Memory B cell (primary cell): ENCODE results near the gene COL24A1.
"Not testable (repeated sequence)": the region's sequence is repeated elsewhere in the genome, so short reads cannot be mapped to it uniquely, and the experiment has no call there.

Experiments
- ATAC-seq: fragments of 150-1000 bp; cut with Tn5 transposase; 2 replicates; pipeline ENCODE4 v1.10.0; 2021; ENCODE audit warnings: low read depth, mild to moderate bottlenecking, moderate library complexity
- DNase-seq, 2 donors: peaks; one replicate each; pipeline ENCODE4 v3.0.0; 2022; ENCODE audit warnings: low spot score in 2 of 2
- H3K27ac Mint-ChIP-seq: one replicate; pipeline ENCODE4 v1.8.0; 2022; ENCODE audit warnings: mild to moderate bottlenecking, moderate library complexity, mixed read lengths
- H3K27me3 Mint-ChIP-seq: one replicate; pipeline ENCODE4 v1.8.0; 2022; ENCODE audit warnings: mixed read lengths
- H3K36me3 Mint-ChIP-seq: one replicate; pipeline ENCODE4 v1.8.0; 2022; ENCODE audit warnings: mild to moderate bottlenecking, mixed read lengths
- H3K4me1 Mint-ChIP-seq: one replicate; pipeline ENCODE4 v1.8.0; 2022; ENCODE audit warnings: mixed read lengths
- H3K4me3 Mint-ChIP-seq: one replicate; pipeline ENCODE4 v1.8.0; 2022; ENCODE audit warnings: mild to moderate bottlenecking, moderate library complexity, mixed read lengths
- H3K9me3 Mint-ChIP-seq: one replicate; pipeline ENCODE4 v1.8.0; 2022; ENCODE audit warnings: mixed read lengths

COL24A1 gene

DNA sequence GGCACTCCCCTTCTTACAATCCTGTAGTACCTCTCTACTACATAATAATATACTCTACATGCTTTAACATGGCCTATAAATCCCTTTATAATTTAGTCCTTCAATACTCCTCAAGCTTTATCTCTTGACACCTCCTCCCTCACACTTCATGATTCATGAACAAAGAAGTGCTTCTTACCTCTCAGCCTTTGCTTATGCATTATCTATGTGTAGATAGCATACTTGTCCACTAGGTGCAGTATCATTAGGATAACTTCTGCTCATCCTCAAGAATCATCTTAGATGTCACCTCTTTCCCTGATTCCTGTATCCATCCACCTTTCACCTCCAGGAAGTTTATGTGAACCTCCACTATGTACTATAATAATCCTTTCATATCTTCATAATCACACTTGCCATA is 74.4 kb downstream of the COL24A1 start:
- H3K9me3 Mint-ChIP-seq, result peaks cover 8% of the 10 kb centered on the region
- H3K36me3 Mint-ChIP-seq, result no peaks in the 10 kb centered on the region
- no peak for ATAC-seq
- H3K27ac Mint-ChIP-seq, result no peak overlapping the region
- no peak for DNase-seq
- peaks cover 3% of the 10 kb centered on the region for H3K4me1 Mint-ChIP-seq
- H3K4me3 Mint-ChIP-seq, result no peak overlapping the region
- H3K27me3 Mint-ChIP-seq, result no peaks in the 10 kb centered on the region

DNA sequence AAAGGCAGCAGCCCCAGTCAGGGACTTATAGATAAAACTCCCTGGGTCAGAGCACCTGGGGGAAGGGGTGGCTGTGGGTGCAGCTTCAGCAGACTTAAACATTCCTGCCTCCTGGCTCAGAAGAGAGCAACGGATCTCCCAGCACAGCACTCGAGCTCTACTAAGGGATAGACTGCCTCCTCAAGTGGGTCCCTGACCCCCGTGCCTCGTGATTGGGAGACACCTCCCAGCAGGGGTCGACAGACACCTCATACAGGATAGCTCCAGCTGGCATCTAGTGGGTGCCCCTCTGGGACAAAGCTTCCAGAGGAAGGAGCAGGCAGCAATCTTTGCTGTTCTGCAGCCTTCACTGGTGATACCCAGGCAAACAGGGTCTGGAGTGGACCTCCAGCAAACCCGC is 84.1 kb downstream of the COL24A1 start:
- H3K9me3 Mint-ChIP-seq, H3K27me3 Mint-ChIP-seq, H3K27ac Mint-ChIP-seq, H3K36me3 Mint-ChIP-seq, H3K4me3 Mint-ChIP-seq, DNase-seq, H3K4me1 Mint-ChIP-seq, ATAC-seq: not testable (repeated sequence)

GRCh38 chr1:86071870-86072269 is 84.7 kb downstream of the COL24A1 start:
- H3K4me3 Mint-ChIP-seq, ATAC-seq, H3K27ac Mint-ChIP-seq, H3K4me1 Mint-ChIP-seq, H3K9me3 Mint-ChIP-seq, H3K27me3 Mint-ChIP-seq, H3K36me3 Mint-ChIP-seq, DNase-seq: not testable (repeated sequence)

- no peaks in the 10 kb centered on the region for H3K4me1 Mint-ChIP-seq
- no peak for DNase-seq
- H3K4me3 Mint-ChIP-seq, result no peak overlapping the region
- H3K27me3 Mint-ChIP-seq, result peaks cover 2% of the 10 kb centered on the region
- no peaks in the 10 kb centered on the region for H3K9me3 Mint-ChIP-seq
- H3K36me3 Mint-ChIP-seq, result no peaks in the 10 kb centered on the region
- ATAC-seq, result no peak
- H3K27ac Mint-ChIP-seq, result no peak overlapping the region
These were observed 86.8 kb downstream of the COL24A1 start for GRCh38 chr1:86069757-86070145.

DNA sequence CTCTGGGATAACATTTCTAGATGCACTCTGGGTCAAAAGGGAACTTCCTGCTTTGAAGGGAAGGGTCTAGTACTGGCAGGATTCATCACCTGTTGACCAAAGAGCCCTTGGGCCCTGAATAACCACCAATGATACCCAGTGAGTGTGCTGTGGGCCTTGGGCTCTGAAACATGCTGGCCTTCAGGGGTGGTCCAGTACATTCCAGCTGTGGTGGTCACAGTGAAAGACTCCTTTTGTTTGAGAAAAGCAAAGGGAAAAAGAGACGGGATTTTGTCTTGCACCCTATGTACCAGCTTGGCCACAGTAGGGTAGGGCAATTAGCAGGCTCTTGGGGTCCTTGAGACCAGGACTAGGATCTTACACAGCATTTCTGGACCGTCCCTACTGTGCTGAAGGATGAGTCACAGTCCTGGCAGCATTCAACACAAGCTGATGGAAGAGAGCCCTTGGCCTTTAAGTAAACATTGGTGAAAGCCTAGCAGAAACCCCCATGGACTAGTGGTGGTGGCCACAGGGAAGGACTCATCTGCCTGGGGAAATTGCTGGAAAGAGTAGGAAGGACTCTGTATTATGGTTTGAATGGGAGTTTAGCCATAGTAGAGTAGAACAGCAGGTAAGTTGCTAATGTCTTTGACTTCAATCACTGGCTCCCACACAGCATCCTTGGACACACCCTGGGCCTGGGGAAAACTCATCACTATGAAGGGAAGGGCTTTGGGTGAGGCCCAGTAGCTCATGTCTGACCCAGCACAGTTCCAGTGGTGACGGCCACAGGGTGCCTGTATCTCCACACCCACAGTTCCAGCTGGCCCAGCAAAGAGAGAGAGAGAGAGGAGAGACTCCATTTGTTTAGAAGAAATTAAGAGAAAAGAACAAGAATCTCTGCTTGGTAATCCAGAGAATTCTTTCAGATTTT is 87.5 kb downstream of the COL24A1 start:
- H3K4me1 Mint-ChIP-seq, result no peaks in the 10 kb centered on the region
- DNase-seq, result no peak

DNA sequence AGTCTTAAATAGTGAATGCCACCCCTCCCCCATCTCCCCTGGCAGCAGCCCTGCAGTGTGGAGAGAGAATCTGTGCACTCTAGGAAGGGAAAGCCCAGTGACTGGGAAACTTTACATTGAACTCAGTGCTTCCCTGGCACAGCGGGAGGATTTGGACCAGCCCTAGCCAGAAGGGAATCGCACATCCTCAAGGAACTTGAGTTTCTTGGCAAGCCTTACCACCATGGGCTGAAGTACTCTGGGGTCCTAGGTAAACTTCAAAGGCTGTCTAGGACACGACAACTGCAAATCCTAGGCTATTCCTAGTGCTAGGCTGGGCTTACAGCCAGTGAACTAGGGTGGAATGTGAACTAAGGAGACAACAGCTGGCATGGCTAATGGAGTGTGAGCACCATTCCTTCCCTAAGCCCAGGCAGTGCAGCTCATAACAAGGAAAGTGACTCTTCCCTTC is 88.3 kb downstream of the COL24A1 start:
- Mint-ChIP-seq H3K9me3 (no peaks in the 10 kb centered on the region), H3K4me3 (no peak overlapping the region), H3K36me3 (no peaks in the 10 kb centered on the region), H3K27ac (no peak overlapping the region), H3K27me3 (peaks cover 2% of the 10 kb centered on the region), H3K4me1 (no peaks in the 10 kb centered on the region)
- ATAC-seq (no peak), DNase-seq (no peak)

More for the DNA sequence above, 87.5 kb downstream of the COL24A1 start:
- H3K27me3 Mint-ChIP-seq, result peaks cover 2% of the 10 kb centered on the region
- H3K4me3 Mint-ChIP-seq, result no peak overlapping the region
- ATAC-seq, result no peak
- no peaks in the 10 kb centered on the region for H3K9me3 Mint-ChIP-seq
- no peak overlapping the region for H3K27ac Mint-ChIP-seq
- H3K36me3 Mint-ChIP-seq, result no peaks in the 10 kb centered on the region

DNA sequence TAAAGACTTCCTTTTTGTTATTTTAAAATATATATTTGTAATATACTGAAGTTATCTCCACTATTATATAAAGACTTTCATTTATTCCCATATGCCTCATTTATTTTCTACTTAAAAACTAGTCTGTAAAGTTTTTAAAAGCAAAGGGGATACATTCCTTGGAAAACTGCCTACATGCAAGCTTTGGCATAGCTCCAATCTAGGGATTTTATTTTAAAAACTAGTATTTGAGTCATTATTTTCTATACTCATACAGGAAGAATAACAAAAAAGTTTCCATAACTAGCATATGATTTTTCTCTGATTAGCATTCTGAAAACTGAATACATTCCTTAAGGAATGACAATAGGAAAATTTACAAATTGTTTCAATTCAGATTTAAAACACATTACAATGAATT is 88.9 kb downstream of the COL24A1 start:
- Mint-ChIP-seq H3K9me3 (no peaks in the 10 kb centered on the region), H3K36me3 (no peaks in the 10 kb centered on the region), H3K4me3 (no peak overlapping the region), H3K27me3 (peaks cover 2% of the 10 kb centered on the region), H3K27ac (no peak overlapping the region), H3K4me1 (no peaks in the 10 kb centered on the region)
- DNase-seq, result no peak
- ATAC-seq, result no peak

DNA sequence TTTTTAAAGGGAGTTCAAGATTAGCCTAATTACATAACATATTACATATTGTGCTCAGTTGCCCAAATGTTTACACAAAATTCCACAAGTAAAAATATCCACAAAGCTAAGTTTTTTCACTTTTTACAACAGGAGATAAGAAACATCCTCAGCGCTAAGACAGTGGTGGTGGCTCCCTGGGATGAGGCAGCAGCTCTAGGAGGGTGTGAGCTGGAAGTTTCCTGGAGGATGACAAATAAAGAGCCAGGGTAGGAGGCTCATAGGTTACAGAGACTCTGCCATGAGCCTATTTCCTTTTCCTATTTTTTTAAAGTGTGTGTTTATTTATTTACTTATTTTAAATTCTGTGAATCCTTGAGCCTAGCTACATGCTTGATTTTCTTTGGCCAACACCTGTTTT is 91.7 kb downstream of the COL24A1 start:
- Mint-ChIP-seq H3K4me1 (no peaks in the 10 kb centered on the region), H3K9me3 (no peaks in the 10 kb centered on the region), H3K36me3 (no peaks in the 10 kb centered on the region), H3K4me3 (no peak overlapping the region), H3K27me3 (peaks cover 4% of the 10 kb centered on the region), H3K27ac (no peak overlapping the region)
- DNase-seq, result no peak
- ATAC-seq, result no peak

DNA sequence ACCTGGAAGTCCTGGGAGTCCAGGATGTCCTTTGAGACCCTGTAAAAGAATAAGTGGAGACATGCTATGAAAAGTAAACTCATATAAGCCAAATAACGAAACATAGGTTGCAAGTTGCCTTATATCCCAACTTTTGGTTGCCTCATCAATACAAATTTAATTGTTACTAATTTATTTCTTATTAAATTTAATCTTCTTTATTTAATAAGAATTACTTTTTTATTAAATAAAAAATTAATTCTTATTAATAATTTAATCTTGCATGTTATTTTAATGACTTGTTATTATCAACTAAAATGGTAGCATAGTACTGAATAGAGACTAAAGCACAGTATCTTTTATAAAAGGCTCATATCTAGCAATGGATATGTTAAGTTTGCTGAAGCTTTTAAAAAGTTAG is 92.9 kb downstream of the COL24A1 start:
- Mint-ChIP-seq H3K36me3 (no peaks in the 10 kb centered on the region), H3K4me3 (no peak overlapping the region), H3K27me3 (peaks cover 4% of the 10 kb centered on the region), H3K4me1 (no peaks in the 10 kb centered on the region), H3K27ac (no peak overlapping the region), H3K9me3 (no peaks in the 10 kb centered on the region)
- ATAC-seq (no peak), DNase-seq (no peak)

DNA sequence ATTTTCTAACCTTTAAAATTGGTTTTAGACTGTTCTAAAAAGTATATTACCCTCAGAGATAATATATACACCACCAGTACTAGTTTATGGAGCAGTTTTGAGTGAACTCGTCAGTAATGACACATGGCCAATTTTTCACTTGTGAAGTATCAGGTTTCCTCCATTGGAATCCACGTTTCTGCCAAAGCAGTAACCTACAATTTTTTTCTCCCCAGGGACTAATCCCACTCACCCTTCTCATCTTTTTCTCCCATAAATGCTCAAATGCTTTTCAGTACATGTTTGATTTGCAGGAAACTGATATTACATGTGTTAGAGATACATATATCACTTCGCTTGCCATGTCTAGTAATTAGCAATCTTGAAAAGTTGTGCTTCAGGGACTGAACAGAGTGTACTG is 94.1 kb downstream of the COL24A1 start:
- Mint-ChIP-seq H3K36me3 (no peaks in the 10 kb centered on the region), H3K9me3 (no peaks in the 10 kb centered on the region)
- no peak for DNase-seq

GRCh38 chr1:86061551-86061990 is 95.0 kb downstream of the COL24A1 start:
- Mint-ChIP-seq H3K4me1 (no peaks in the 10 kb centered on the region), H3K27me3 (peaks cover 2% of the 10 kb centered on the region), H3K36me3 (no peaks in the 10 kb centered on the region), H3K9me3 (no peaks in the 10 kb centered on the region), H3K27ac (no peak overlapping the region), H3K4me3 (no peak overlapping the region)
- no peak for DNase-seq
- ATAC-seq, result no peak

More for the DNA sequence above, 94.1 kb downstream of the COL24A1 start:
- Mint-ChIP-seq H3K4me3 (no peak overlapping the region), H3K27me3 (peaks cover 2% of the 10 kb centered on the region), H3K27ac (no peak overlapping the region), H3K4me1 (no peaks in the 10 kb centered on the region)
- no peak for ATAC-seq

GRCh38 chr1:86054396-86054795 is 102.2 kb downstream of the COL24A1 start:
- Mint-ChIP-seq H3K36me3 (no peaks in the 10 kb centered on the region), H3K4me1 (no peaks in the 10 kb centered on the region), H3K4me3 (no peak overlapping the region), H3K27ac (no peak overlapping the region), H3K9me3 (no peaks in the 10 kb centered on the region), H3K27me3 (peaks cover 4% of the 10 kb centered on the region)
- DNase-seq (no peak), ATAC-seq (no peak)

- Mint-ChIP-seq H3K27ac (no peak overlapping the region), H3K36me3 (no peaks in the 10 kb centered on the region), H3K4me3 (no peak overlapping the region), H3K9me3 (no peaks in the 10 kb centered on the region), H3K4me1 (no peaks in the 10 kb centered on the region), H3K27me3 (peaks cover 4% of the 10 kb centered on the region)
- DNase-seq (no peak), ATAC-seq (no peak)
These were observed 103.4 kb downstream of the COL24A1 start for GRCh38 chr1:86052948-86053698.

DNA sequence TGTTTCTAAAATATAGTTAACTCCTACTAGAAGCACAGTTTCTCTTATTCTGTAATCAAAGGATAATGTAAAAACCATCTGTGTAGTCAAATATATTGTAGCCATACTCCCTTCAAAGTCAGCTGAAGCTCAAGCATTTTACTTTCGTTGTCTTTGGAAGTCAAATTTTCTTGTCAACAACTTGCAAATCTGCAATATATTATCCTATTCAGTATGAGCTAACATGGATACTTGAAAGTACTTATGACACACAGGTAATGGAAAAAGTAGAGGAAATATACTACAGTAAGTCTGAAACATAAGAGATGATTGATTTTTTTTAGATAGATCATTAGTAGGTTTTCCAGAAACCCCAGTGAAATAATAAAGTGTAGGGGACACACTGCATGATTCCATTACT is 121.5 kb downstream of the COL24A1 start:
- Mint-ChIP-seq H3K4me1 (no peaks in the 10 kb centered on the region), H3K4me3 (no peak overlapping the region), H3K27ac (no peak overlapping the region), H3K9me3 (peaks cover 3% of the 10 kb centered on the region), H3K27me3 (peaks cover 4% of the 10 kb centered on the region), H3K36me3 (no peaks in the 10 kb centered on the region)
- DNase-seq (no peak), ATAC-seq (no peak)
